NCI-H1436 (cell line): Measurements from ENCODE around the gene SCML1.

Experiments
- DNase-seq: peaks from one replicate; lab custom pipeline; 2025; lab: John Stamatoyannopoulos, UW

Gene SCML1

DNA sequence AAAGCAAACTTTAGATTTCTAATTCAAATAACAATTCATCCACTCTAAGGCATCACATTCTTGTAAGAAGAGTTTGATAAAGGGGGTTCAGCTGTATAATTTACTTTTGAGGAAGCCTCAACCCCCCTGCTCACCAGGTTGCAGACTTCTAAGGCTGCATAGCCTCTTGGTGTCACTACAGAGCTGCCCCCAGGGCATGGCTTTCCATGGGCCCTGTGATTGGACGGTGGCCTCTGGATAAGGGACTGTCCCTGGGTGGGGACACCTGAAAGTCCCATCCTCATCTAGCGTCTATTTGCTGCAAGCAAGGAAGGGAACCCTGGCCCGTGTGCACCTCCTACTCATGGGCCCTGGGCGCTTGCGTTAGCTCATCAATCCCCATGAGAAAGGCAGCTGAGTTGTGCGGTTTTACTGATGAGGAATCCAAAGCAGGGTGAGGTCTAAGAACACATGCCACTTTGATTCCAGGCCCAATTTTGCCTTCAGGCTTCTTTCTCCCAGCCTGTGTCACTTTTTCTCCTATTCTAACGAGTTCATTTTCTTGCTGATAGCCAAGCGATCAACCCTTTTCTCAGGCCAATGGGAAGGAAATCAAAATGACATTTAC lies 51.8 kb downstream of the SCML1 start:
- no peak for DNase-seq

DNA sequence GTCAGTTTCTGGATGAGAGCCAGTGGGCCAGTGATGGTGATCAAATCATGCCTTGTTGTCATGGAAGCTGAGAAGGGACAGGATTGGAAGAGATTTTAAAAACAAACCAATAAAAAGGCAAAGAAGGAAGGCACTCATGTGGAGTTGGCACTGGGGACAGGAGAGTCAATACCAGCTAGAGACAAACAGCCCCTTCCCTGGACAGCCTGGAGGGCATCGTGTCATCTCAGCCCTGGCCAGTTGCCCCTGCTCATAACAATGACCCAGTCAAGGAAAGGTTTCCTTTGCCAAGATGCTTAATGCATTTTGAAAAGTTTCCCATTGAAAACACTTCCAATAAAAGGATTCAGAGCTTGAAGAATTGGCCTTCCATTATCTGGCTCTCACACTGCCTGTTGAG lies 55.5 kb downstream of the SCML1 start:
- DNase-seq, result no peak

DNA sequence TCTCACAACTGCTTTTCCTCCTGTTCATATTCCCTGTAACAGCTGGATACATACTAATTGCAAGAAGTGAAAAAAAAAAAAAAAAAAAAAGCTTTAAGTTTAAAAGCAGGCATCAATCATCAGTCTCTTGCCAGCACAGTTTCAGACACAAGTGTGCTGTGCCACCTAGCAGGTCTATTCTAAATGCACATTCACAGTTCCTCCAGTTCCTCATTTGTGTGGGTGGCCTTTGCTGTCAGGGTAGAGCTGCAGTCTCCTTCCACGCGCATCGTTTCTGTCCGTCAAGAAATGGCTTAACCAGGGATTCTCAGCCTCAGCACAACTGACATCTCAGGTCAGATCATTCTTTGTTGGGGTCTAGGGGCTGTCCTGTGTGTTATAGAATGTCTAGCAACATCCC lies 61.6 kb downstream of the SCML1 start:
- DNase-seq, result no peak

DNA sequence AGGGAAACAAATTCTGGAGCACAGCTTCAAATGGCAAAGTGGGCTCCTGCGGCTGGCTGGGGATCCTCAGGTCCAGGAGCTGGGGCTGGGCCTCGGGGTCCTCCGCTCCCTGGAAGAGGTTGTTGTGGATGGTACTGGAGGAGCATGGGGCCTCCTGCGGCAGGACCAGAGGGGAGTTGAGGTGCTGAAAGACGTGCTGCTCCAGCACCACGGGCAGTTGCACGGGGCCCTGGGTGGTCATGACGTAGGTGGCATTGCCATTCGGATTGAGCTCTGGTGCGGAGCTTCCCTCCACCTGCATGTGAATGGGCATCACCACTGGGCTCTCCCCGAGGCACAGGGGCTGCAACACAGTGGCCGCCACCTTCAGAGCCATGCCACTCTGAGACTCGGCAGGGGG lies 64.1 kb downstream of the SCML1 start:
- no peak for DNase-seq

DNA sequence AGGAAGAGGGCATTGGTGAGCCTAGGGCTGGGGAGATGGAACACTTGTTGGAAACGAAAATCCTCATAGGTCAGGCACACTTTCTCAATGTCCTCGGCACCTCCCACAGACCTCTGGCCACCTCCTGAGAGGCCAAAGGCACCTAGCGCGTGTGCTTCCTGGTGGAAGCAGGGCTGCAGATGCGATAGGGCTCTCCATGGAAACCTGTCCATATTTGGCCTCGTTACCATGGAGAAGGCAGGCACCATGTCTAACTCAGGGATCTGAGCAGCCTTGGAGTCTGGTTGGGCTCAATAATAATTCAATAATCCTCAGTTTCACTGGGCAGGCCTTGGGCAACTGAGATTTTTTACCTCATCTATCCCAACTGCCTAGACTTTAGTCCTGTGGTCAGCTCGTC lies 65.5 kb downstream of the SCML1 start:
- DNase-seq, result no peak

DNA sequence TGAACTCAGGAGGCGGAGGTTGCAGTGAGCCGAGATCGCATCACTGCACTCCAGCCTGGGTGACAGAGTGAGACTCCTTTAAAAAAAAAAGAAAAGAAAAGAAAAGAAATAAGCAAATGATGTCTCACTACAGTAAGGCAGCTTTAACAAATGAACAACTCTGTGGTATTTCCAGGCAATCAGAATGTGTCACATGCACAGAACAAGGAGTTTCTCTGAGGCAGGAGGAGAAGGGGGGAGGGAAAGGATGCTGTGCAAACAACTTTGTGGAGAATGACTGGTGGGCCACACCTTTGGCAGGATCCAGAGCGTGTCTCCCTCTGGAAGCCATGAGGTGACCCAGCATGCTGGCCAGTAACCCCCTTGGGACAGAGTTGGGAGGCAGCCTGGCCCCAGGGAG lies 66.2 kb downstream of the SCML1 start:
- no peak for DNase-seq
